CD8-positive, alpha-beta memory T cell (primary cell): ENCODE data around the gene DENND5A. TPM values are rescaled to one million over a fixed set of nuclear protein-coding genes. Genes with fewer than 3 reads are reported as not detected.

ENCODE experiments used
- CTCF ChIA-PET: fragments of 350-600 bp; sonication (Branson Sonifier 250); formaldehyde crosslinking; loops from one replicate; lab custom pipeline; 2021; ENCODE audit warnings: antibody characterized with exemption; lab: Charles Lee
- POLR2A ChIA-PET: fragments of 350-600 bp; sonication (Branson Sonifier 250); formaldehyde crosslinking; loops from one replicate; lab custom pipeline; 2021; ENCODE audit warnings: antibody characterized with exemption; lab: Charles Lee
- DNase-seq, 5 donors: peaks; one replicate each; pipeline versions ENCODE4 v3.0.0 to v3.0.0-alpha.2; 2020 to 2022; ENCODE audit warnings: mixed read lengths in 1 of 5
- H3K27ac ChIP-seq: one replicate; pipeline ENCODE4 v1.7.0; 2013; ENCODE audit warnings: low read depth, mild to moderate bottlenecking, low read length, moderate library complexity
- H3K27me3 ChIP-seq: 2 replicates; pipeline ENCODE4 v1.7.0; 2013; ENCODE audit warnings: low read length, mild to moderate bottlenecking; ENCODE audit not compliant: insufficient read depth, poor library complexity, severe bottlenecking
- H3K36me3 ChIP-seq: 2 replicates; pipeline ENCODE4 v1.7.0; 2013; ENCODE audit warnings: mild to moderate bottlenecking, low read length, moderate library complexity; ENCODE audit not compliant: insufficient read depth
- H3K4me1 ChIP-seq: 2 replicates; pipeline ENCODE4 v1.7.0; 2013; ENCODE audit warnings: mild to moderate bottlenecking, low read length, moderate library complexity; ENCODE audit not compliant: insufficient read depth
- H3K4me3 ChIP-seq: 2 replicates; pipeline ENCODE4 v1.7.0; 2013; ENCODE audit warnings: mild to moderate bottlenecking, low read length
- H3K9me3 ChIP-seq: 2 replicates; pipeline ENCODE4 v1.7.0; 2013; ENCODE audit warnings: mild to moderate bottlenecking, low read length
- H3K27ac Mint-ChIP-seq, 8 donors: one replicate each; pipeline ENCODE4 v1.8.0; 2020 to 2021; ENCODE audit warnings: mixed read lengths in 8 of 8, mild to moderate bottlenecking in 6 of 8, inconsistent platforms in 3 of 8, moderate library complexity in 3 of 8
- H3K27me3 Mint-ChIP-seq, 2 donors: one replicate each; pipeline ENCODE4 v1.8.0; 2020 to 2021; ENCODE audit warnings: mixed read lengths in 2 of 2, mild to moderate bottlenecking in 1 of 2, moderate library complexity in 1 of 2
- H3K36me3 Mint-ChIP-seq, 3 donors: one replicate each; pipeline ENCODE4 v1.8.0; 2020 to 2021; ENCODE audit warnings: mixed read lengths in 3 of 3, inconsistent platforms in 1 of 3, mild to moderate bottlenecking in 1 of 3
- H3K4me1 Mint-ChIP-seq, 3 donors: one replicate each; pipeline ENCODE4 v1.8.0; 2020 to 2021; ENCODE audit warnings: mixed read lengths in 3 of 3, inconsistent platforms in 1 of 3, mild to moderate bottlenecking in 1 of 3
- H3K4me3 Mint-ChIP-seq, 7 donors: one replicate each; pipeline ENCODE4 v1.8.0; 2020 to 2021; ENCODE audit warnings: mixed read lengths in 7 of 7, mild to moderate bottlenecking in 6 of 7, moderate library complexity in 4 of 7, inconsistent platforms in 2 of 7
- H3K9me3 Mint-ChIP-seq, 5 donors: one replicate each; pipeline ENCODE4 v1.8.0; 2020 to 2022; ENCODE audit warnings: mixed read lengths in 5 of 5, mild to moderate bottlenecking in 3 of 5, moderate library complexity in 2 of 5, inconsistent platforms in 1 of 5
- polyA plus RNA-seq: library from polyadenylated mRNA; unstranded; fragments of 300-500 nt; fragmentation: Illumina TruSeq; gene quantifications from one replicate; pipeline ENCODE4 v1.2.3, GENCODE V29; 2021
- total RNA-seq, 2 experiments: library from RNA; stranded (reverse); gene quantifications; one replicate each; pipeline ENCODE4 v1.2.3, GENCODE V29; 2021

The DENND5A gene
- total and polyA plus RNA-seq, 3 experiments from 2014 or later = 13.1 to 27.9 (median 25.8) TPM

DNA sequence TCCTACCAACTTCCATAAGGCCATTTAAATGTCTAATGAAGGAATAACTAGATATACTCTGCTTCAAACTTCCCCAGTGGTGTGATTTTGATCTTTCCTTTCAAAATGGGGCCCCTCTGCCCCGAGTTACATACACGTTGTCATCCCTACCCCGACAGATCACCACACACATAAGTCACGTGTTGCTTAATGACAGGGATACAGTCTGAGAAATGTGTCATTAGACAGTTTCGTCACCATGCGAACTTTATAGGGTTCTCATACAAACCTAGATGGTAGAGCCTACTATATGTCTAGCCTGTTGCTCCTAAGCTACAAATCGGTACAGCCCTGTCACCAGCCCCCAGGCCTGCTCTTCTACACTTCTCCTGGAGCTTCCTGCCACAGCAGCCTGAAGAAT is 124.0 kb downstream of the DENND5A start:
- ChIA-PET POLR2A (no interaction called here), CTCF (interaction anchor here (1.2 kb wide), 1 partner anchor 227 kb away, joined by 4 read pairs; no protein-coding TSS in a partner anchor)
- no peak overlapping the region for H3K27ac ChIP-seq
- Mint-ChIP-seq H3K4me1 (peaks cover 13 to 17% (median 14%) of the 10 kb centered on the region in 3 donors), H3K36me3 (peaks cover 0 to 64% (median 12%) of the 10 kb centered on the region in 3 donors), H3K4me3 (no peak overlapping the region), H3K27ac (peak overlapping the region in 1 of 8 donors; percentile 0), H3K9me3 (no peaks in the 10 kb centered on the region), H3K27me3 (no peaks in the 10 kb centered on the region)
- DNase-seq = no peak
- H3K4me3 ChIP-seq = no peak overlapping the region
- H3K9me3 ChIP-seq = no peaks in the 10 kb centered on the region
- no peaks in the 10 kb centered on the region for H3K4me1 ChIP-seq
- peaks cover 32% of the 10 kb centered on the region for H3K36me3 ChIP-seq
- H3K27me3 ChIP-seq = no peaks in the 10 kb centered on the region

DNA sequence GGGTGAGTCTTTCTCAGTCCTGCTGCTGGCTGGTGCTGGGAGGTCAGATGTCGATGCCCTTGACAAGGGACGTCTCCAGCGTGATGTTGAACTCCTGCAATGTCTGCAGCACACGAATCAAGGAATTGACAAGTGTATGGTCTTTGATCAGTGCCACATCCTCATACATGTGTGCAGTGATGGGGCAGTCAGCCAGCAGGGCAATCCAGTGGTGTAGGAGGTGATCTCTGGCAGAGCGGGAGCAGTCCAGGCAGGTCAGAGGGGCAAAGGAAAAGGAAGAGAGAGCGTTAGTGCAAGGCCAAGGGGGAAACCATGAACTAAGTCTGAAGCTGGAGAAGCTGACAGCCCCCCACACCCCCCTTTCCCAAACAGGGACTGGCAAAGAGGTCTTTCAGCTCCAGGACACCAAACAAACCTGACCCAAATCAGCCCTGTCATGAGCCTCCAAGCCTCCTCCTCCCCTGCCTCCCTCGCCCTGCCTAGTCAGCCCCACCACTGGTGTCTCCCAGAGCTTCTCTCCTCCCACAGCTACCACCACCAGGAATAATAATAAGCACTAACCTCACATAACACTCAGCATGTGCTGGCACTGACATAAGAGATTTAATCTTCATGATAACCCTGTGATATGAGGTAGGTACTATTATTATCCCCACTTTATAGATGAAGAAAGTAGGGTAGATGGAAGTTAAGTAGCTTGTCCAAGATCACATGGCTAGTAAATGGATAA is 125.4 kb downstream of the DENND5A start:
- no peaks in the 10 kb centered on the region for H3K4me1 ChIP-seq
- H3K27me3 ChIP-seq = no peaks in the 10 kb centered on the region
- no peaks in the 10 kb centered on the region for H3K27me3 Mint-ChIP-seq
- peaks cover 32% of the 10 kb centered on the region for H3K36me3 ChIP-seq
- no peak overlapping the region for H3K4me3 Mint-ChIP-seq
- H3K27ac ChIP-seq = no peak overlapping the region
- peaks cover 13 to 17% (median 14%) of the 10 kb centered on the region in 3 donors for H3K4me1 Mint-ChIP-seq
- CTCF ChIA-PET = interaction anchor here (1.0 to 3.6 kb wide), 5 partner anchors 10 to 226 kb away, joined by 3 to 51 read pairs (median 4); no protein-coding TSS in a partner anchor
- no peaks in the 10 kb centered on the region for H3K9me3 Mint-ChIP-seq
- H3K36me3 Mint-ChIP-seq = peaks cover 4 to 52% (median 10%) of the 10 kb centered on the region in 3 donors
- H3K4me3 ChIP-seq = no peak overlapping the region
- H3K9me3 ChIP-seq = no peaks in the 10 kb centered on the region
- POLR2A ChIA-PET = no interaction called here
- H3K27ac Mint-ChIP-seq = peak overlapping the region in 5 of 8 donors; percentile 39 to 62 (median 53)
- no peak for DNase-seq

DNA sequence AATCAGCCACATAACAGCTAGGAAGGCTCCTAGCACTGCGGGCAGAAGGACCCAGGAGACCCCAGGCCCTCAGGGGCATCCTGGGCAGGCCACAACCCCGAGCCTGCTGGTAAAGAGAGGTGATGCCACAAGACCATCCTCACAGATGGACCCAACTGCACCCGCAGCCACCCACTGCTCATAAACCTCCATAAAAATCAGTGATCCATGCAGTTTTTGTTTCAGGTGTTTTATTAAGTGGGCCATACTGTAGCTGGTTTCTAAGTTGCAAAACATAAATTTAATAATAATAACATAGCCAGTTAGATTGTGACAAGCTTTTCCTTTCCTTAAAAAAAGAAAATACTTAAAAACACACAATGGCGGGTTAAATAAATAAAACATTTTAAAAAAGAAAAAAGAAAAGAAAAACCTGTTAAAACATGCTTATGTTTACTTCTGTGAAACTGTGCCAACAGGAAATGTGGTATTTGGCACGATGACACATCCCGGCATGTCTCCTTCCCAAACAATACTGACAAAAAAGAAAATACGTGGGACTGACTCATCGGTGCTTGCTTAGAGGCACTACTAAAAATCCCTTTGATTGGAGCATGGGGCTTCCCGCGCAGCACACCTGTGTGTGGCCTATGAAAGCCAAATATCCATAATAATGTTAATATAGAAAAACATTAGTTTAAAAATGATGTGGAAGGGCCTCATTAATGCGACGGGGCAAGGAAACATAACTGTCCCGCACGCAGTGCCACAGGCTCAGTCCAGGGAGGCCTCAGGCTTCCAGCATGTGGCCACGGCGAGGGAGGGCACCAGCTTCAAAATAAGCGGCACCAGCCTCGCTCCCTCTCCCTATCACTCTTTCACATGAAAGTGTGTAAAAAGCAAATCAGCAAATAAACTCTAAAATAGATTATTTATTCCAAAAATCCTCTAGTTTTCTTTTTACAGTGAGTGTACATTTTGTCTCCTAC is 126.3 kb downstream of the DENND5A start:
- H3K4me3 Mint-ChIP-seq = no peak overlapping the region
- peaks cover 26% of the 10 kb centered on the region for H3K36me3 ChIP-seq
- DNase-seq = no peak

DNA sequence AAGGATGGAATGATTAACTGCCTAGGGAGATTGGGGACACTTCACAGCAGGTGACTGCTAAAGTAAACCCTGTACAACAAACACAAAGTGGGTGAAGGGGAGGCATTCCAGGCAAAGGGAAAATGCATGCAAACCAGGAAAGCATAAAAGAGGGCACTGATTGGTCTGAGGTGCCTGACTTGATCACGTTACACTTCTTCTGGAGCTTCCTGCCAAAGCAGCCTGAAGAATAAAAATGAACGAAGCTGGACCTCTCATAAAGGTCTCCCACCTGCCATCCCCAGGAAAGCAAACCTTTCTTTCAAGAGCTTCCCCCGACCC is 127.1 kb downstream of the DENND5A start:
- Histone ChIP-seq H3K4me3 (no peak overlapping the region), H3K4me1 (no peaks in the 10 kb centered on the region), H3K9me3 (no peaks in the 10 kb centered on the region), H3K36me3 (peaks cover 21% of the 10 kb centered on the region), H3K27me3 (no peaks in the 10 kb centered on the region), H3K27ac (no peak overlapping the region)
- POLR2A ChIA-PET = no interaction called here
- no peaks in the 10 kb centered on the region for H3K9me3 Mint-ChIP-seq
- DNase-seq = peak in 1 of 5 donors; percentile 2
- peaks cover 4 to 36% (median 7%) of the 10 kb centered on the region in 3 donors for H3K36me3 Mint-ChIP-seq
- H3K27ac Mint-ChIP-seq = peak overlapping the region in 3 of 8 donors; percentile 7 to 77 (median 52)
- H3K27me3 Mint-ChIP-seq = peaks cover 0 to 3% of the 10 kb centered on the region in 2 donors
- H3K4me1 Mint-ChIP-seq = peaks cover 13 to 17% (median 14%) of the 10 kb centered on the region in 3 donors
- no peak overlapping the region for H3K4me3 Mint-ChIP-seq
- CTCF ChIA-PET = interaction anchor here (0.7 to 3.6 kb wide), 21 partner anchors 8 to 368 kb away, joined by 3 to 51 read pairs (median 5); no protein-coding TSS in a partner anchor

More for the DNA sequence above, 126.3 kb downstream of the DENND5A start:
- Histone ChIP-seq H3K9me3 (no peaks in the 10 kb centered on the region), H3K27ac (no peak overlapping the region), H3K4me3 (no peak overlapping the region), H3K27me3 (no peaks in the 10 kb centered on the region), H3K4me1 (no peaks in the 10 kb centered on the region)
- ChIA-PET POLR2A (no interaction called here), CTCF (interaction anchor here (1.0 to 3.6 kb wide), 12 partner anchors 8 to 367 kb away, joined by 3 to 51 read pairs (median 6); no protein-coding TSS in a partner anchor)
- Mint-ChIP-seq H3K27ac (peak overlapping the region in 1 of 8 donors; percentile 42), H3K27me3 (peaks cover 0 to under 1% of the 10 kb centered on the region in 2 donors), H3K4me1 (peaks cover 13 to 17% (median 14%) of the 10 kb centered on the region in 3 donors), H3K9me3 (no peaks in the 10 kb centered on the region), H3K36me3 (peaks cover 4 to 44% (median 10%) of the 10 kb centered on the region in 3 donors)

DNA sequence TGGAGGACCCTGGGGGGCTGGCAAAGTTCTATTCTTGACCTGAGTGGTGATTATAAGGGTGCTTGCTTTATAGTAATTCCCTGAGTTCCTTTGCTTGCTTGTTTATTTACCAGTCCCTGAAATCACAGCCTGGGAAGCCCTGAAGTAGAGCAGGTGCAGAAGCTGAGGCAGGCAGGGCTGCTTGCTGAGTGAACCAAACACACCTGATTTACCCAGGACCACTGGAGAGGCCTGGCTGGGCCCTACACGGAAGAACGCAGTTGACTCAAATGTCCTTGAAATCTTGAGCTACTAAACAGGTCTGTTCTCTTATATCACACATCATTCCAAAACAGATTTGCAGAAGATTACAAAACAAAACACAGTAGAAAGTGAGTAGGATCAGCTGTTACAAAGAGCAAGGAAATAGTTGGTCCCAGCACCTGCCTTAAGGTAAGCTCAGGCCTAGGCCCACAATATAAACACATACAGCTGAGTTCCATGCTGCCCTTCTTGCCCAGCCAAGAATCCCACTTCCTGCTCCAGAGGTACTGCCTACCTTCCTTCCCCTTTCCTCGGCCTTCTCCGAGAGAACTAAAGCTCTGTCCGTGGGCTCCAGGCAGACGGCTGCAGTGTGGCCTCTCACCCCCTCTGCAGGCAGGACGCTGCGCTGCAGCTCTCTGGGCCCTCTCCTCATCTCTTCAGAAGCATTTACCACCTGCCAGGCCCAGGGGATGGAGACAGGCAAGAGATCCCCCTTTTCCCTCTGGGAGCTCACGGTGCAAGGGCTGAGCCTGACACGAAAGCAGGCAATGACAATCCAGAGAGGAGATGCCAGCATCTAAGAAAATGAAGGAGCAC is 127.6 kb downstream of the DENND5A start:
- peak overlapping the region in 6 of 8 donors; percentile 7 to 77 (median 50) for H3K27ac Mint-ChIP-seq
- no peak overlapping the region for H3K4me3 ChIP-seq
- CTCF ChIA-PET = interaction anchor here (0.7 to 3.6 kb wide), 24 partner anchors 7 to 369 kb away, joined by 3 to 51 read pairs (median 4); partner anchors contain the start of gene ASCL3

DNA sequence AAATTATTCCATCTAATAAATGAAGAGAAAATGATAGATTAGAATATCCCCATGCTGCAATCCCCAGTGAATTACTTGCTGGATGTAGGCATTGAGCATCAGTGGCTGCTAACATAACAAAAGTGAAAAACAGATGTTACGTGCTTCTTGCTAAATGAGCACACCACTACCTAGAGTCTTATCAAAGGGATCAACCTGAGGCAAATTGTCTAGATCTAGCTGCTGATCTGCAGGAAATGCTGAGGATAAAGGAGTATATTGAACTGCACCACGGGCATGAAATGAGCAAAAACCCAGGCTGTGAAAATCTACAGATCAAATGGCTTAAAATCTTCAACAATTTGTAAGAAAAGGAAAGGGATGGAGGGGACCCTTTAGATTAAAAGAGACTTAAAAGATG is 128.4 kb downstream of the DENND5A start:
- no peaks in the 10 kb centered on the region for H3K27me3 ChIP-seq
- DNase-seq = no peak
- peaks cover 0 to 4% of the 10 kb centered on the region in 2 donors for H3K27me3 Mint-ChIP-seq
- H3K4me1 Mint-ChIP-seq = peaks cover 13 to 17% (median 14%) of the 10 kb centered on the region in 3 donors
- POLR2A ChIA-PET = no interaction called here
- peaks cover 4 to 23% (median 4%) of the 10 kb centered on the region in 3 donors for H3K36me3 Mint-ChIP-seq
- H3K27ac ChIP-seq = no peak overlapping the region
- no peaks in the 10 kb centered on the region for H3K9me3 ChIP-seq
- no peak overlapping the region for H3K4me3 Mint-ChIP-seq
- peaks cover 11% of the 10 kb centered on the region for H3K36me3 ChIP-seq
- H3K4me3 ChIP-seq = no peak overlapping the region
- H3K9me3 Mint-ChIP-seq = no peaks in the 10 kb centered on the region
- H3K27ac Mint-ChIP-seq = peak overlapping the region in 2 of 8 donors; percentile 34 to 49
- CTCF ChIA-PET = interaction anchor here (0.9 to 3.6 kb wide), 8 partner anchors 11 to 227 kb away, joined by 3 to 51 read pairs (median 6); no protein-coding TSS in a partner anchor
- H3K4me1 ChIP-seq = no peaks in the 10 kb centered on the region

More for the DNA sequence above, 127.6 kb downstream of the DENND5A start:
- H3K27ac ChIP-seq = no peak overlapping the region
- no peaks in the 10 kb centered on the region for H3K9me3 ChIP-seq
- DNase-seq = peak; percentile 28 to 62 (median 43)
- Mint-ChIP-seq H3K4me3 (peak overlapping the region in 6 of 7 donors; percentile 1 to 62 (median 28)), H3K4me1 (peaks cover 13 to 17% (median 14%) of the 10 kb centered on the region in 3 donors), H3K27me3 (peaks cover 0 to 3% of the 10 kb centered on the region in 2 donors), H3K36me3 (peaks cover 4 to 31% (median 4%) of the 10 kb centered on the region in 3 donors), H3K9me3 (no peaks in the 10 kb centered on the region)
- H3K36me3 ChIP-seq = peaks cover 19% of the 10 kb centered on the region
- no peaks in the 10 kb centered on the region for H3K27me3 ChIP-seq
- no peaks in the 10 kb centered on the region for H3K4me1 ChIP-seq
- POLR2A ChIA-PET = no interaction called here

DNA sequence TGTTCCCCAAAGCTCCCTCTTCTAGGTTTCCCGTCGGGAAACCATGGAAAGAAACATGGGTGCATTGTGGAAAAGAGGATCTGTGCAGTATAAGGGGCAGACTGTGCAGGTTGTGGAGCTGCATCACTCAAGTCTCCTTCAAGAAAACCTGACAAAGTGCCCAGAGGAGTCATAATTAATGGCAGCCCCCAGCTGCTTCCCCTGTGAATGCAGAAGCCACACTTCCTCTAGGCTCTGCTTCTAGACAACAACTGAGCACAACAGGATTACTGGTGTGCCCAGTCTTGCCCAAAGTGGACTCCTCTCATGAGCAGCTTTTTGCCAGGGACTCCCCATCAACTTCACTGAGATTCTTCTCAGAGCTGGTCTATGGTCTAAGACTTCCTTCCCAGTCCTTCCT is 131.2 kb downstream of the DENND5A start:
- no peaks in the 10 kb centered on the region for H3K27me3 ChIP-seq
- H3K4me3 Mint-ChIP-seq = no peak overlapping the region
- no peak overlapping the region for H3K4me3 ChIP-seq
- DNase-seq = no peak
- ChIA-PET CTCF (interaction anchor here (1.6 kb wide), 1 partner anchor 11 kb away, joined by 5 read pairs; no protein-coding TSS in a partner anchor), POLR2A (no interaction called here)
- H3K36me3 ChIP-seq = no peaks in the 10 kb centered on the region
- peaks cover 13 to 17% (median 14%) of the 10 kb centered on the region in 3 donors for H3K4me1 Mint-ChIP-seq
- no peak overlapping the region for H3K27ac ChIP-seq
- H3K4me1 ChIP-seq = no peaks in the 10 kb centered on the region
- H3K9me3 Mint-ChIP-seq = no peaks in the 10 kb centered on the region
- no peaks in the 10 kb centered on the region for H3K9me3 ChIP-seq
- H3K27me3 Mint-ChIP-seq = peaks cover 0 to 4% of the 10 kb centered on the region in 2 donors
- H3K36me3 Mint-ChIP-seq = peaks cover 0 to 4% (median 3%) of the 10 kb centered on the region in 3 donors
- H3K27ac Mint-ChIP-seq = no peak overlapping the region
